GM12875 (cell line): ENCODE measurements around the gene GORASP2.

Experiments
- H3K4me3 ChIP-seq: one replicate; pipeline ENCODE4 v1.5.1; 2011; ENCODE audit warnings: low read depth, low read length, control low read depth
- CTCF ChIP-seq: IDR thresholded peaks from 2 replicates; pipeline ENCODE4 v1.5.1; 2011; ENCODE audit warnings: low read depth, mild to moderate bottlenecking, control low read depth, inconsistent platforms, low read length, moderate library complexity, borderline replicate concordance; ENCODE audit not compliant: insufficient read depth

The GORASP2 gene

GRCh38 chr2:170965446-170966225 is 36.6 kb downstream of the GORASP2 start:
- TF ChIP-seq CTCF, result no peak

GRCh38 chr2:170966648-170967396 is 37.8 kb downstream of the GORASP2 start:
- no peak overlapping the region for H3K4me3 ChIP-seq
- peak; percentile 33; the same call in 1 of the 2 replicates for TF ChIP-seq CTCF

More at GRCh38 chr2:170965446-170966225, 36.6 kb downstream of the GORASP2 start:
- H3K4me3 ChIP-seq, result no peak overlapping the region

GRCh38 chr2:170967553-170967952 is 38.5 kb downstream of the GORASP2 start:
- no peak for TF ChIP-seq CTCF
- H3K4me3 ChIP-seq, result no peak overlapping the region

- H3K4me3 ChIP-seq, result no peak overlapping the region
- no peak for TF ChIP-seq CTCF
Observed at GRCh38 chr2:170968205-170969003, 39.4 kb downstream of the GORASP2 start.

- H3K4me3 ChIP-seq, result no peak overlapping the region
- no peak for TF ChIP-seq CTCF
Observed at GRCh38 chr2:170969030-170969429, 40.0 kb downstream of the GORASP2 start.

GRCh38 chr2:170969872-170970496 is 40.9 kb downstream of the GORASP2 start:
- TF ChIP-seq CTCF, result no peak
- H3K4me3 ChIP-seq, result no peak overlapping the region
